CD14-positive monocyte (primary cell): Measurements from ENCODE around the gene SGCD. TPM values are rescaled to one million over a fixed set of nuclear protein-coding genes. Genes with fewer than 3 reads are reported as not detected.

Experiments used
- DNase-seq, 3 donors: peaks; one replicate each; pipeline ENCODE4 v3.0.0-alpha.2; 2011 to 2022
- H2AFZ ChIP-seq: 2 replicates; pipeline ENCODE4 v1.6.0; 2012; ENCODE audit warnings: mild to moderate bottlenecking, low read depth, low read length, inconsistent platforms; ENCODE audit not compliant: insufficient read depth, poor library complexity, severe bottlenecking
- H3K27ac ChIP-seq, 2 donors: 1 replicate in 1 of 2; 2 replicates in 1 of 2; pipeline ENCODE4 v1.5.1; 2012 to 2013; ENCODE audit warnings: low read length in 2 of 2, control low read depth in 1 of 2, inconsistent platforms in 1 of 2, low read depth in 1 of 2, mild to moderate bottlenecking in 1 of 2
- H3K27me3 ChIP-seq, 2 donors: one replicate each; pipeline versions ENCODE4 v1.6.0 to v1.6.1; 2011 to 2013; ENCODE audit warnings: low read length in 2 of 2; ENCODE audit not compliant: control insufficient read depth in 2 of 2, insufficient read depth in 2 of 2
- H3K36me3 ChIP-seq, 2 donors: replicated peaks in 1 of 2; 1 replicate in 1 of 2; 2 replicates in 1 of 2; pipeline versions ENCODE4 v1.5.1 to v1.6.1; 2012 to 2013; ENCODE audit warnings: low read length in 2 of 2, control low read depth in 1 of 2, inconsistent platforms in 1 of 2, mild to moderate bottlenecking in 1 of 2; ENCODE audit not compliant: insufficient read depth in 2 of 2, control insufficient read depth in 1 of 2
- H3K4me1 ChIP-seq, 2 donors: 1 replicate in 1 of 2; 2 replicates in 1 of 2; pipeline versions ENCODE4 v1.5.1 to v1.6.1; 2012 to 2013; ENCODE audit warnings: low read length in 2 of 2, control low read depth in 1 of 2, inconsistent platforms in 1 of 2, mild to moderate bottlenecking in 1 of 2, moderate library complexity in 1 of 2; ENCODE audit not compliant: insufficient read depth in 2 of 2, control insufficient read depth in 1 of 2
- H3K4me2 ChIP-seq: replicated peaks from 2 replicates; pipeline ENCODE3; 2012; ENCODE audit warnings: low read length, moderate library complexity, mild to moderate bottlenecking; ENCODE audit not compliant: poor library complexity, severe bottlenecking; ENCODE audit errors: extremely low read depth
- H3K4me3 ChIP-seq, 3 experiments: fragments of 200-600 bp in 1 of 3; sonication (generic) in 1 of 3; replicated peaks in 1 of 3; 1 replicate in 2 of 3; 2 replicates in 1 of 3; pipeline ENCODE4 v1.5.1; 2011 to 2013; ENCODE audit warnings: low read length in 3 of 3, mild to moderate bottlenecking in 3 of 3, control low read depth in 2 of 3, low read depth in 2 of 3, inconsistent platforms in 1 of 3, moderate library complexity in 1 of 3
- H3K79me2 ChIP-seq: 2 replicates; pipeline ENCODE4 v1.6.0; 2012; ENCODE audit warnings: mild to moderate bottlenecking, control low read depth, inconsistent platforms, low read length, moderate library complexity; ENCODE audit not compliant: insufficient read depth
- H3K9ac ChIP-seq: 2 replicates; pipeline ENCODE4 v1.6.0; 2017; ENCODE audit warnings: low read length, mild to moderate bottlenecking; ENCODE audit not compliant: insufficient read depth, poor library complexity, severe bottlenecking
- H3K9me3 ChIP-seq, 2 donors: replicated peaks in 1 of 2; 1 replicate in 1 of 2; 2 replicates in 1 of 2; pipeline versions ENCODE4 v1.5.1 to v1.6.1; 2012 to 2013; ENCODE audit warnings: low read length in 2 of 2, control low read depth in 1 of 2; ENCODE audit not compliant: control insufficient read depth in 1 of 2, insufficient read depth in 1 of 2
- H4K20me1 ChIP-seq: 2 replicates; pipeline ENCODE4 v1.6.0; 2012; ENCODE audit warnings: mild to moderate bottlenecking, low read length, control low read depth, moderate library complexity; ENCODE audit not compliant: insufficient read depth
- H3K27ac Mint-ChIP-seq, 7 donors: one replicate each; pipeline ENCODE4 v1.8.0; 2020; ENCODE audit warnings: mild to moderate bottlenecking in 7 of 7, mixed read lengths in 7 of 7, moderate library complexity in 6 of 7, inconsistent platforms in 2 of 7
- H3K27me3 Mint-ChIP-seq, 3 donors: one replicate each; pipeline ENCODE4 v1.8.0; 2021 to 2022; ENCODE audit warnings: low read depth in 3 of 3, mild to moderate bottlenecking in 3 of 3, mixed read lengths in 3 of 3, moderate library complexity in 3 of 3, inconsistent platforms in 1 of 3
- H3K36me3 Mint-ChIP-seq, 2 donors: one replicate each; pipeline ENCODE4 v1.8.0; 2020; ENCODE audit warnings: mixed read lengths in 2 of 2, inconsistent platforms in 1 of 2, mild to moderate bottlenecking in 1 of 2
- H3K4me1 Mint-ChIP-seq: one replicate; pipeline ENCODE4 v1.8.0; 2020; ENCODE audit warnings: mild to moderate bottlenecking, mixed read lengths
- H3K4me3 Mint-ChIP-seq, 2 donors: one replicate each; pipeline ENCODE4 v1.8.0; 2020; ENCODE audit warnings: mild to moderate bottlenecking in 2 of 2, mixed read lengths in 2 of 2, moderate library complexity in 1 of 2
- H3K9me3 Mint-ChIP-seq, 7 donors: one replicate each; pipeline ENCODE4 v1.8.0; 2020 to 2022; ENCODE audit warnings: mixed read lengths in 7 of 7, mild to moderate bottlenecking in 6 of 7, moderate library complexity in 6 of 7, inconsistent platforms in 2 of 7
- WGBS: methylation state at CpG from one replicate; pipeline ENCODE4 v1.1.5; 2013; ENCODE audit warnings: missing lambda C conversion rate; ENCODE audit not compliant: insufficient coverage; 5-methylcytosine and 5-hydroxymethylcytosine counted together
- intact Hi-C, 2 donors: fragments of 100-400 bp; cut with micrococcal nuclease; formaldehyde crosslinking; loops; one replicate each; pipeline versions ENCODE4 v1.15.0 to v1.15.1; 2023
- polyA plus RNA-seq, 3 donors: library from polyadenylated mRNA; depleted of rRNA in 1 of 3; unstranded in 2 of 3; stranded (reverse) in 1 of 3; fragments of 300-500 nt in 2 of 3; fragments of >200 nt in 1 of 3; fragmentation: Illumina TruSeq in 2 of 3; gene quantifications; 1 replicate in 2 of 3; 2 replicates in 1 of 3; pipeline ENCODE4 v1.2.3, GENCODE V29; 2012 to 2021
- TF ChIP-seq, protein P1 (sequence below): fragments of 200-600 bp; IDR thresholded peaks from one replicate; pipeline ENCODE4 v1.8.0; 2022; ENCODE audit warnings: antibody characterized with exemption, mild to moderate bottlenecking

The SGCD gene
- polyA plus RNA-seq, 3 donors: not detected

GRCh38 chr5:156419661-156420060 lies 92.7 kb downstream of the SGCD start:
- Mint-ChIP-seq H3K4me1 (no peaks in the 10 kb centered on the region), H3K4me3 (no peak overlapping the region), H3K36me3 (no peaks in the 10 kb centered on the region), H3K27ac (no peak overlapping the region), H3K9me3 (peaks cover 0 to 4% (median 0%) of the 10 kb centered on the region in 7 donors), H3K27me3 (no peaks in the 10 kb centered on the region)
- H3K9me3 ChIP-seq: no peaks in the 10 kb centered on the region
- TF ChIP-seq, protein P1, sequence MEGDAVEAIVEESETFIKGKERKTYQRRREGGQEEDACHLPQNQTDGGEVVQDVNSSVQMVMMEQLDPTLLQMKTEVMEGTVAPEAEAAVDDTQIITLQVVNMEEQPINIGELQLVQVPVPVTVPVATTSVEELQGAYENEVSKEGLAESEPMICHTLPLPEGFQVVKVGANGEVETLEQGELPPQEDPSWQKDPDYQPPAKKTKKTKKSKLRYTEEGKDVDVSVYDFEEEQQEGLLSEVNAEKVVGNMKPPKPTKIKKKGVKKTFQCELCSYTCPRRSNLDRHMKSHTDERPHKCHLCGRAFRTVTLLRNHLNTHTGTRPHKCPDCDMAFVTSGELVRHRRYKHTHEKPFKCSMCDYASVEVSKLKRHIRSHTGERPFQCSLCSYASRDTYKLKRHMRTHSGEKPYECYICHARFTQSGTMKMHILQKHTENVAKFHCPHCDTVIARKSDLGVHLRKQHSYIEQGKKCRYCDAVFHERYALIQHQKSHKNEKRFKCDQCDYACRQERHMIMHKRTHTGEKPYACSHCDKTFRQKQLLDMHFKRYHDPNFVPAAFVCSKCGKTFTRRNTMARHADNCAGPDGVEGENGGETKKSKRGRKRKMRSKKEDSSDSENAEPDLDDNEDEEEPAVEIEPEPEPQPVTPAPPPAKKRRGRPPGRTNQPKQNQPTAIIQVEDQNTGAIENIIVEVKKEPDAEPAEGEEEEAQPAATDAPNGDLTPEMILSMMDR: no peak
- no peak overlapping the region for H3K9ac ChIP-seq
- no CpG with 5 or more reads among the region's 1 CpG for WGBS
- no peak for DNase-seq
- H3K4me3 ChIP-seq: no peak overlapping the region
- intact Hi-C loops: no loop called here
- H3K27ac ChIP-seq: no peak overlapping the region
- no peaks in the 10 kb centered on the region for H4K20me1 ChIP-seq
- no peaks in the 10 kb centered on the region for H3K4me1 ChIP-seq
- no peak overlapping the region for H3K4me2 ChIP-seq
- H2AFZ ChIP-seq: no peak overlapping the region
- H3K27me3 ChIP-seq: no peaks in the 10 kb centered on the region
- no peaks in the 10 kb centered on the region for H3K36me3 ChIP-seq
- no peaks in the 10 kb centered on the region for H3K79me2 ChIP-seq

DNA sequence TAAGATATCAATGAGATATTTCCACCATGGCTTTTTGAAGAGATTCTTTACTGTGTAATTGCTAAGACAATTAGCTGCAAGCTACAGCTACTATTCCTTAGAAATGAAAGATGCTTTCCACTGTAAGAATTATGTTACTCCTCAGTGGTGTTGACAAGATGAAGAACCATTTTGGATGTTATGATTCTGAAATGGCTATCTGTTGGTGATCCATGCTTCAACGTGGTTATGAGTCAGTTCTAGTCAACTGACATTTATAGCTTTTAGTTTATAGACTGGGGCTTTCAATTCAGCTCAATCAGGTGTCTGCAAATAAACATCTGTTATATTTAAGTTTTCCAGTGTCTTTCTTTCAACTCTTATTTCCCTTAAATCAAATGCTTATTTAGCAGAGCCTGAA lies 93.7 kb downstream of the SGCD start:
- no peak overlapping the region for H3K4me3 ChIP-seq
- intact Hi-C loops: no loop called here
- H3K4me1 ChIP-seq: no peaks in the 10 kb centered on the region
- H3K27me3 Mint-ChIP-seq: peaks cover 0 to 3% (median 0%) of the 10 kb centered on the region in 3 donors
- no peaks in the 10 kb centered on the region for H3K36me3 ChIP-seq
- no peaks in the 10 kb centered on the region for H3K9me3 ChIP-seq
- H3K9ac ChIP-seq: no peak overlapping the region
- no peaks in the 10 kb centered on the region for H3K4me1 Mint-ChIP-seq
- no peak overlapping the region for H3K4me3 Mint-ChIP-seq
- H3K9me3 Mint-ChIP-seq: peaks cover 0 to 4% (median 0%) of the 10 kb centered on the region in 7 donors
- no peak overlapping the region for H3K27ac ChIP-seq
- no CpG with 5 or more reads among the region's 1 CpG for WGBS
- no peaks in the 10 kb centered on the region for H3K79me2 ChIP-seq
- DNase-seq: no peak
- TF ChIP-seq, protein P1: no peak
- H3K27me3 ChIP-seq: no peaks in the 10 kb centered on the region
- no peaks in the 10 kb centered on the region for H4K20me1 ChIP-seq
- H3K36me3 Mint-ChIP-seq: no peaks in the 10 kb centered on the region
- no peak overlapping the region for H3K27ac Mint-ChIP-seq
- H3K4me2 ChIP-seq: no peak overlapping the region
- H2AFZ ChIP-seq: no peak overlapping the region
